ENCODE results near the gene SMURF1. TPM values are rescaled to one million over a fixed set of nuclear protein-coding genes. Genes with fewer than 3 reads are reported as not detected.

The SMURF1 gene
- total RNA-seq, 1 donor from 2014 or later: 16.5 TPM

- no peak for DNase-seq
These were observed 47.6 kb downstream of the SMURF1 start for GRCh38 chr7:99096124-99096887.

DNA sequence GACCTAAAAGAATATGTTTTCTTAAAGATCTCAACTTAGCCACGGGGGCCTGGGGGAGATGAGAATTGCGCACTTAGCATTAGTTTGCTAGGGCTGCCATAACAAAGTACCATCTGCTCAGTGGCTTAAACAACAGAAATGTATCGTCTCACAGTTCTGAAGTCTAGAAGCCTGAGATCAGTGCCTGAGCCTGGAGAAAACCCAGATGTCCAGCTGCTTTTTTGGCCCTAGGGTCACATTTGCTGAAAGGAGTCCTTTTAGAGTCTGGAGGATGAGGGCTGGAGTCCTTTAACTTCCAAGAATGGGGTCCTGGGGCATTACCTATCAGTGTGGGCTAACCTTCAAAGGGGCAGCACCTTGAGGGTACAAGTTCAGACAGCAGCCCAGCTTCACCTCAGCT lies 48.2 kb downstream of the SMURF1 start:
- no peak for DNase-seq

- no peak for DNase-seq
These were observed 49.5 kb downstream of the SMURF1 start for GRCh38 chr7:99094401-99094800.

DNA sequence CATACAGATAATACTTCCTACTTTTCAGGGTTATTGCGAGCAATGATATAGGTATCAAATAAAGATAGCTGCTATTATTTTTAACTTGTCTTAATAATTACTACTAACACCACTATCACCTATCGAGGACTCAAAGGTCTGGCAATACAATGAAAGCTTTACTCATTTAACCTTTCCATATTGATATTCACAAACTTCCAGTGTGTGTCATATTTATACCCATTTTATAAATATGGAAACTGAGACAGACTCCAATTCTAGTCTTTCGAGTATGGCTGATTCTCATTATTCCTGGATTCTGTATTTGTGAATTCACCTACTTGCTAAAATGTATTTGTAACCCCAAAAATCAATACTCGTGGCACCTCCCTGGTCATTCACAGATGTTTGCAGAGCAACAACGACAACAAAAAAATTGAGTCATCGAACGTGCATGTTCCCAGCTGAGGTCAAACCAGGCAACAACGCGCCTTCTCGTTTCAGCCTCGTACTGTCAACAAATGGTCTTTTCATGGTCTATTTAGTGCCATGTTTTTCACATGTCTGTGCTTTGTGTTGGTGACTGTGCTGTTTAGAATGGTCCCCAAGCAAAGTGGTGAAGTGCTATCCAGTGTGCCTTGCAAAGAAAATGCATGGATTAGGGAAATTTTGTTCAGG lies 51.7 kb downstream of the SMURF1 start:
- no peak for DNase-seq

GRCh38 chr7:99090771-99091542 lies 53.0 kb downstream of the SMURF1 start:
- no peak for DNase-seq

DNA sequence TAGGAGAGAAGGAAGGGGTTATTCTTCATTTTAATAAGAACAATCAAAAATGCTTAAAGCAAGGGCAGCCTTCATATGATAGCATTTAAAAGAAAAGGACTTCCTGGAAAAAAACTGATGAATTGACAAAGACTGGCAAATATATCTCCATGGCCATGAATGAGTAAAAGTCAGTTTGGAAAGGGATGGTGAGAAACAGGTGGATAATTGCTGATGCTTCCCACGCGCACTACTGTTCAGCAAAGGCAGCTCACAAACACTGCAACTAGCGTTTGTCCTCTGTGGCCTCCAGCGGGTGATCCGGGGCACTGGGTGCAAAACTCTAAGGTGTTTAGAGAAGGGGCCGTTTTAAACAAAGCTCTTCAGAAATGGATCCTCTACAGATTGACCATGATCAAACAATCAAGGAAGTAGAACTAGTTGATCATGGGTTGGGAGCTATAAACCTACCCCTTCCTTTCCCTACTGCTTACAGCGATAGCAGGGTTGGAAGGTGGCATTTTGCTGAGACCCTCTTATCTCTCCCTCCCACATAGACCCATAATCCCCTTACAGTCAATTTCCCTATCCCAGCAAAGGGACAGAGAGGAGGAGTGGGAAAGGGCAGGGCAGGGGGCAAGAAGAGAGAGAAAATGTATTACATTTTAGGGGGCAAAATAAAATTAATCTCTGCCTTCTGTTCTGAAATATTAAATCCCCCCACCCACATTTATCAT lies 53.8 kb downstream of the SMURF1 start:
- no peak for DNase-seq

DNA sequence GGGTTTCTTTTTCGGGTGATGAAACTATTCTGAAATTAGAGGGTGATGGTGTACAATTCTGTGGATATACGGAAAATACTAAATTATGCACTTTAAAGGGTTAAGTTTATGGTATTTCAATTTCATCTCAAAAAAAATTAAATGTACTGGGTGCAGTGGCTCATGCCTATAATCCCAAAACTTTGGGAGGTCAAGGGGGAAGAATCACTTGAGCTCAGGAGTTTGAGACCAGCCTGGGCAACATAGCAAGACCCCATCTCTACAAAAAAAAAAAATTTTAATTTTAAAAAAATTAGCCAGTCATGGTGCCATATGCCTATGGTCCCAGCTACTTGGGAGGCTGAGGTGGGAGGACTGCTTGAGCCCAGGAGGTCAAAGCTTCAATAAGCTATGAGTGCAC lies 57.0 kb downstream of the SMURF1 start:
- no peak for DNase-seq

GRCh38 chr7:99086532-99086931 lies 57.4 kb downstream of the SMURF1 start:
- DNase-seq: no peak

GRCh38 chr7:99083733-99084132 lies 60.2 kb downstream of the SMURF1 start:
- no peak for DNase-seq

DNA sequence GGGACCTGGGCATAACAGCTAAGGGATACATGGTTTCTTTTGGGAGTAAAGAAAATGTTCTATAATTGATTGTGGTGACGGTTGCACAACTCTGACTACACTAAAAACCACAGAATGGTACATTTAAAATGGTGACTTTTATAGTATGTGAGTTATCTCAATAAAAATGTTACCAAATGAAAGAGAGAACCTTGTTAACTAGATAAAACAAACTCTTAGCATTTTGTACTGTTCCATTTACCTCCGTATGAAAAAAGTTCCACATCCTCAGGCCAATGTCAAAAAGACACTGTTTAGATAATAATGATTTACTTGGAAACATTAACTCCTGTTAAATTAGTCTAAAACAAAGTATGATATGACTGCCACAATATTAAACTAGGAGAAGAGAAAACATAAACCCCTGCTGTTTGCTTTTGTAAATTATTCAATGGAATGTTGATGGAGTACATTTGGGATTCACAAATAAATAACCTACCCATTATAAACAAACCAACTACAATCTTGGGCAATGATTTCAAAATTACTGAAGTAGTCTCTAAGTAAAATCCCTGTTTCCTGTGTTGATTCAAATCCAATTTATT lies 60.7 kb downstream of the SMURF1 start:
- no peak for DNase-seq

DNA sequence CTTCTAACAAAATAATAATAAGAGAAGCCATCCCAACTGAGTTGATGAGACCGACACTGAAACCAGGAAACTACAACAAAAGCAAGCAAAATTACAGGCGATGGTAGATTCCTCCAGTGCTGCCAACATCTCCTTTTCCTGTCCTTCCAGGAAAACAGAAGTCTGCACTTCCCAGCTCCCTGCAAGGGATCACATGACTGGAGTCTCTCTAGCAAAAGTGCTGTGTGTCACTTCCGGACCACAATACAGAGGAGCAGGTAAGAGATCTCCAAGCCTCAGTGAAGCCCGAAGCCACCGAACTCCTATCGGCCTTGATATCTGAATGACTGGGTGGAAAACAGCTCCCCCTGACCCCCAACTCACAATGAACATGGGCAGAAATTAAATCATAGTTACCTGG lies 63.2 kb downstream of the SMURF1 start:
- no peak for DNase-seq

GRCh38 chr7:99079104-99079503 lies 64.8 kb downstream of the SMURF1 start:
- peak; percentile 27 for DNase-seq

DNA sequence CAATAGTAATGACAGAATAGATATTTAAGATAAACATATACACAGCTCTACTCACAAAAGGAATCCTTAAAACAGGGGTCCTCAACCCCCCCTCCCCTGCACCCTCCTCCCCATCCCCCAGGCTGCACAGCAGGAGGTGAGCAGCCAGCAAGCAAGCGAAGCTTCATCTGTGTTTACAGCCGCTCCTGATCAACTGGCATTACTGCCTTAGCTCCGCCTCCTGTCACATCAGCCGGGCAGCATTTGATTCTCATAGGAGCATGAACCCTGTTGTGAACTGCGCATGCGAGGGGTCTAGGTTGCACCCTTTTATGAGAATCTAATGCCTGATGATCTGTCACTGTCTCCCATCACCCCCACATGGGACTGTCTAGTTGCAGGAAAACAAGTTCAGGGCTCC lies 65.5 kb downstream of the SMURF1 start:
- DNase-seq: no peak

- no peak for DNase-seq
These were observed 67.3 kb downstream of the SMURF1 start for GRCh38 chr7:99076615-99077014.

DNA sequence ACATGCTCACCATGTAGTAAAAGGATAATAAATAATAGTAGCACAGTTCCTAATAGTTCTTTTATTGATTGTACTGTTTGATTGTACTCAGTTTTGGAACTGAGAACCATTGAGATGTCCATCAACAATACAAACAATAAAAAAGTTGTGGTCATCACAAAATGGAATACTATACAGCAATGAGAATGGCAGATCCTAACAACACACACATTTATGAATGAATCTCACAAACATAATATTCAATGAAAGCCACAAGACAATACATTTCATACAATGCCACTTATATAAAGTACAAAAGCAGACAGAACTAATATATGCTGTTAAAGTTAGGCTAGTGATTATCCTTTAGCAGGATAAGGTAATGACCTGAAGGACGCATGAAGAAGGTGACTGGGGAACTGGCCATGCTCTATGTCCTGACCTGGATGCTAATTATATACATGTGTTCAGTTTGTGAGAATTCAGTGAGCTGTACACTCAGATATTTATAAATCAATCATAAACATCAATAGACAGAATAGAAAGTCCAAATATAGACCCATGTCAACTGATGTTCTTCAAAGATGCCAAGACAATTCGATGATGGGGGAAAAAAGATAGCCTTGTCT lies 70.0 kb downstream of the SMURF1 start:
- DNase-seq: no peak

DNA sequence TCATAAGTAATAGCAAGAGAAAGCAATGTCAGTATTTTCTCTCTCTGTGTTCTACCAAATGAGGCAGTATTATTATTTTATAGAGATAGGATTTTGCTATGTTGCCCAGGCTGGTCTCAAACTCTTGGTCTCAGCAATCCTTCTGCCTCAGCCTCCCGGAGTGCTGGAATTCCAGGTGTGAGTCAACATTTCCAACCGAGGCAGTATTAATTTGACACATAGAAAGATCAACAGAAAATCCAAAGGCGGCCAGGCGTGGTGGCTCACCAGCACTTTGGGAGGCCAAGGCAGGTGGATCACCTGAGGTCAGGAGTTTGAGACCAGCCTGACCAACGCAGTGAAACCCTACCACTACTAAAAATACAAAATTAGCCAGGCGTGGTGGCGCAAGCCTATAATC lies 71.8 kb downstream of the SMURF1 start:
- no peak for DNase-seq

- DNase-seq: no peak
These were observed 73.5 kb downstream of the SMURF1 start for GRCh38 chr7:99070361-99070760.

DNA sequence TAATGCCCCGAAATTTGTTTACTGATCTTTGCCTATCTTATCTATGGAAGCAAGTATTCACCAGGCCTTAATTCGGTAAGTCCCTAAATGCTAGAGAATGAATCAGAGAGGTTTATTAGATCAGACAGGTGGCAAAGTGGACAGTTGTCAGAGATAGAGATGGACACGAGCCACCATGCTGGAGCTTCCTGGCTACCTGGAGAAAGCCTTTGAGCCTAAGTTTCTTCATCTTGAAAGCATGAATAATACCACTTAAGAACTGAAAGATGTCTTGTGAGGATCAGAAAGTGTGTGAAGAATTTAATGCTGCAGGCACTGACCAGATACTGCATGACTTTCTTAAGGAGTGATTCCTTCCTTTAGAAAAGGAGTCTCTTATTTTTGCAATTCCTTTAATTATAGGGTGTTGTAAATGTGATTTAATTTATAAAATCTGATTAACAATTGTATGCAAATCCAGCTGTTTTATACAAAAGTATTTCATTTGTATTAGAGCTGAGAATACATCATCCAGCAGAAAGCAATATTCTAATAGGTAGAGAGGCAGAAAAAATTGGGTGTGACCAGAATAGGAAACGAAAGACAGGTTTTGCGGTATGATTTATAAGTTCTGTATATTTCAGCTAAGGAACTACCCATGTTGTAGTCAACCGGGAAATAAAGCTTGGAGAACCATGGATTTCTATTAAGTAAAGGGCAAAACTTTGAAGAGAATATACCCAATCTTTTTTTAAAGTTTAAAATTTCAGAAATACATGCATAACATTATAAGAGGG lies 82.7 kb downstream of the SMURF1 start:
- no peak for DNase-seq

GRCh38 chr7:99054781-99055180 lies 89.1 kb downstream of the SMURF1 start:
- DNase-seq: no peak

- DNase-seq: no peak
These were observed 92.9 kb downstream of the SMURF1 start for GRCh38 chr7:99050971-99051370.

DNA sequence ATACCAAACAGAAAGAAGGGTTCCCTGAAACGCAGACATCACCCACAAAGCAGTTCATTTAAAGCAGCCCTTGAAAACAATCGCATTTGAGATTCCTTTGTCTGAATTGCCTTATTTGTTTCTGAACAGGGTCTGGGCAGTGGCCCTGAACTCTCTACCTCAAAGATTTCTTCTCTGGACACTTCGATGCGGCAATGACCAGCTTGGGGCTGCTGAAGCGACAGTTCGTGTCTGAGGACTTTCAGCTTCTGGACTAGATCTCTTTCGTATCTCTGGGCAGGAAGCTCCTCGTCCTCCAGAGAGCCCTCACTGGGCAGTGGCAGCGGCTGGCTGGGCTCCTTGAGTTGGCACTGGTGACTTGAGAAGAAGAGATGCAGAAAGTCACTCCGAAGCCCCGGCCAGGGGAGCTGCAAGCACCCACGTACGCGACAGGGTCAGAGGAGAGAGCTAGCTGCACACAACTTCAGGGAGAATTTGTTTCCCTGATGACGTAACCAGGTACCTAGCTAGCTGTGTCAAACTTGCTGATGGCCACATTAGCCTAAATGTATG lies 96.3 kb downstream of the SMURF1 start:
- DNase-seq: no peak
